ENCODE data around the gene PKD1L1. TPM values are rescaled to one million over a fixed set of nuclear protein-coding genes. Genes with fewer than 3 reads are reported as not detected.

PKD1L1 gene
- total RNA-seq, 4 donors from 2014 or later = 0.44 to 8.4 (median 0.82) TPM

DNA sequence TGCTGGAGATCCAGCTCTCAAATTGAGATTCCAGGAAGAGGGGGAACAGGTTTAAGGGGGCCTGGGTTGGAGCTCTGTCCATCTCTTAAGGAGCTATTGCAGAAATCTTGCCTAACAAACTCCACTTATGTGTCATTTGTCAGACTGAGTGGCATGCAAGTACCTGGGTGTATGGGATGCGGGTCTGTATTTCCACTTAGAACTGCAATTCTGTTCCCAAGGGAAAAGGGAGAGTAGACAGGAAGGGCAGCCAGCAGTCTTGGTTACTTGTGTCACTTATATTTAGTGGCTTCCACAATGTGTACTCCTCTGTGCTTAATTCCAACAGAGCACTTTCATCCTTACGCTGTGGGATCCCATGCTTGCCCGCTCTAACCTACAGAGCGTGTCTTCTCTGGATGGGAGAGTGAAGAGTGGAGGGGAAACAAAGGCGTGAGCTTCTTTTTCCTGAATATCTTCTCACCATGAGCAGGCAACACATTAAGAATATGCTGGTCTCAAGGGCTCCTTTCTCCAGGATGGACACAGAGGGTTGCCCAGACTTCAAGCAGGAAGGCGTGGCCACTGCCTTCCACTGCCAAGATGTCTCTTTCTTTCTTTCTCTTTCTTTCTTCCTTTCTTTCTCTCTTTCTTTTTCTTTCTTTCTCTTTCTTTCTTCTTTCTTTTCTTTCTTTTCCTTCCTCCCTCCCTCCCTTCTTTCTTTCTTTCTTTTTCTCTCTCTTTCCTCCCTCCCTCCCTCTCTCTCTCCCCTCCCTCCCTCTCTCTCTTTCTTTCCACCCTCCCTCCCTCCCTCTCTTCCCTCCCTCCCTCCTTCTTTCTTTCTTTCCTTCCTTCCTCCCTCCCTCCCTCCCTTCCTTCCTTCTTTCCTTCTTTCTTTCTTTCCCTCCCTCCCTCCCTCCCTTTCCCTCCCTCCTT, 212.6 kb downstream of the PKD1L1 start:
- no peaks in the 10 kb centered on the region for H3K36me3 ChIP-seq
- DNase-seq (ENCODE audit: low spot score in 2 of 2) = no peak
- WGBS, 2 donors = 94 to 98% methylated on average over 6 of the region's 6 CpGs

DNA sequence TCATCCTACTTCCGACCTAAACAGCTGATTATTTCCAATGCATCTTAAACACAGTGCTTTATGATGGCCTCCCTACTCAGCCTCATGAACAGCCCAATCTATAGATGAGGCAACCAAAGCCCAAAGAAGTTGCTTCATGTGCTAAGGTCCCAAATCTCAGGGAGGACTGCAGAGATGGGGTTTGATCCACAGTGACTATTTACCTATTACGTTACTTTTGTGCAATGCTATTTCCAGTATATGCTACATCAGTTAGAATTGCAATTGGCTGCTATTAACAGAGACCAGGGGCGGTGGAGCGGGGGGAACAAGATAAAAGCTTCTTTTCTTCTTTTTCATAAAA, 213.3 kb downstream of the PKD1L1 start:
- Histone ChIP-seq H3K36me3 (no peaks in the 10 kb centered on the region), H3K9me3 (no peaks in the 10 kb centered on the region), H3K27ac (no peak overlapping the region), H3K27me3 (no peaks in the 10 kb centered on the region), H3K4me1 (no peaks in the 10 kb centered on the region), H3K4me3 (no peak overlapping the region)
- no peak for DNase-seq (ENCODE audit: low spot score in 2 of 2)
- WGBS, 2 donors = 94 to 95% methylated on average over 4 of the region's 4 CpGs
- no peak for TF ChIP-seq POLR2A (IDR thresholded peaks at IDR 0.05)
- TF ChIP-seq EP300 (IDR thresholded peaks at IDR 0.05) = no peak
- TF ChIP-seq, protein P1, sequence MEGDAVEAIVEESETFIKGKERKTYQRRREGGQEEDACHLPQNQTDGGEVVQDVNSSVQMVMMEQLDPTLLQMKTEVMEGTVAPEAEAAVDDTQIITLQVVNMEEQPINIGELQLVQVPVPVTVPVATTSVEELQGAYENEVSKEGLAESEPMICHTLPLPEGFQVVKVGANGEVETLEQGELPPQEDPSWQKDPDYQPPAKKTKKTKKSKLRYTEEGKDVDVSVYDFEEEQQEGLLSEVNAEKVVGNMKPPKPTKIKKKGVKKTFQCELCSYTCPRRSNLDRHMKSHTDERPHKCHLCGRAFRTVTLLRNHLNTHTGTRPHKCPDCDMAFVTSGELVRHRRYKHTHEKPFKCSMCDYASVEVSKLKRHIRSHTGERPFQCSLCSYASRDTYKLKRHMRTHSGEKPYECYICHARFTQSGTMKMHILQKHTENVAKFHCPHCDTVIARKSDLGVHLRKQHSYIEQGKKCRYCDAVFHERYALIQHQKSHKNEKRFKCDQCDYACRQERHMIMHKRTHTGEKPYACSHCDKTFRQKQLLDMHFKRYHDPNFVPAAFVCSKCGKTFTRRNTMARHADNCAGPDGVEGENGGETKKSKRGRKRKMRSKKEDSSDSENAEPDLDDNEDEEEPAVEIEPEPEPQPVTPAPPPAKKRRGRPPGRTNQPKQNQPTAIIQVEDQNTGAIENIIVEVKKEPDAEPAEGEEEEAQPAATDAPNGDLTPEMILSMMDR (IDR thresholded peaks at IDR 0.05) = no peak

More for the DNA sequence above, 212.6 kb downstream of the PKD1L1 start:
- Histone ChIP-seq H3K27me3 (no peaks in the 10 kb centered on the region), H3K9me3 (no peaks in the 10 kb centered on the region), H3K4me1 (no peaks in the 10 kb centered on the region), H3K4me3 (no peak overlapping the region), H3K27ac (no peak overlapping the region)
- TF ChIP-seq POLR2A (IDR thresholded peaks at IDR 0.05) (no peak), EP300 (IDR thresholded peaks at IDR 0.05) (no peak)
- TF ChIP-seq, protein P1 (IDR thresholded peaks at IDR 0.05) = no peak

DNA sequence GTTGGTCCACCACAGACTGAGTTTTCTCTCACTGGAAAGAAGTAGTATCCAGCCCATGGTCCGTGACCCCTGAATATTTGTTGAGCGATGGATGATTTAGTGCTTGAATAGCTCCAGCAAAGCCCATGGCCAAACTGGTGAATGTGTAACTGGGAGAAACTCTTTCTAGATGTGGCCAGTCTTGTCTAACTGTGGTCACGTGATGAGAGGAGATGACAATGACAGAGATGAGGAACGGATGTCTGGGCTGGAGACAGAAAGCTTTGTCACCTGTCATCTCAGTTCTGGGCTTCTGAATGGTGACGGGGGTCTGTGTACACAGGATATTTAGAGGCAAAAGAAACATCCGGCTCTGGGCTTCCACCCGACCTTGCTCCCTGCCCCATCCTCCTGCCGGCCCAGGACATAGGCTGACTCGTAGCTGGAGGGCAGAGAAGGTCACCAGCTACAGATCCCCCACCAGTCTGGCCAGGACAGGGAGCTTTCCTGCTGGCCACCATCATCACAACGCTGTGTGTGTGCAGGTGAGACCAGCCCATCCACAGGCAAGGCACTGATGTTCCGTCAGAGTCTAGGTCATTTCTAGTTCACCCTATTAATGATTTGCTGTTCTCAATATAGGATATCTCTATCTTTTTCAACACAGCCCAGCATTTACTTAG, 213.8 kb downstream of the PKD1L1 start:
- Histone ChIP-seq H3K9me3 (no peaks in the 10 kb centered on the region), H3K27ac (no peak overlapping the region), H3K4me3 (no peak overlapping the region), H3K36me3 (no peaks in the 10 kb centered on the region), H3K4me1 (no peaks in the 10 kb centered on the region), H3K27me3 (no peaks in the 10 kb centered on the region)
- no peak for DNase-seq (ENCODE audit: low spot score in 2 of 2)
- TF ChIP-seq, protein P1 (IDR thresholded peaks at IDR 0.05) = no peak
- TF ChIP-seq EP300 (IDR thresholded peaks at IDR 0.05) = no peak
- no peak for TF ChIP-seq POLR2A (IDR thresholded peaks at IDR 0.05)
- WGBS, 2 donors = 64 to 69% methylated on average over 11 of the region's 11 CpGs

DNA sequence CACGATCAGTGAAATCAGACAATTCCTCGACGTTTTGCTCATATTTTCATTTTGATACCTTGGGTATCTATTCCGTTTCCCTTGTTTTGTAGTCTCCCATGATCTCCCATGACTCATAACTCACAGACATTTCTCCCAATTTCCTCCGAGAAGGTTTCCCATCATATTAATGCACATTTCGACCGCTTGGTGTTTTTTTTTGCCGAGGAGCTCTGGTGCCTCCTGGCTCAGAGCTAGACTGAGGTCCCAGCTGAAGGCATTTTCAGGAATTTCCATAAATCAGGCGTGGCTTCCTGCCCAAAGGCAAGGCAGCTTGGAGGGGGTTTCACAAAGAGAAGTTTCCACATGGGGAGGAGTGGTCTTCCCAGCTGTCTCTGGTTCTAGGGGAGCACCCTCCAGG, 218.1 kb downstream of the PKD1L1 start:
- Histone ChIP-seq H3K36me3 (no peaks in the 10 kb centered on the region), H3K4me1 (no peaks in the 10 kb centered on the region), H3K27ac (no peak overlapping the region), H3K27me3 (no peaks in the 10 kb centered on the region), H3K4me3 (no peak overlapping the region), H3K9me3 (no peaks in the 10 kb centered on the region)
- WGBS, 2 donors = 78 to 87% methylated on average over 9 of the region's 9 CpGs
- no peak for DNase-seq (ENCODE audit: low spot score in 2 of 2)
- no peak for TF ChIP-seq EP300 (IDR thresholded peaks at IDR 0.05)
- TF ChIP-seq, protein P1 (IDR thresholded peaks at IDR 0.05) = no peak
- no peak for TF ChIP-seq POLR2A (IDR thresholded peaks at IDR 0.05)
